Gastrocnemius medialis (tissue), 4 donors: Measurements from ENCODE around the gene RASSF10. TPM values are rescaled to one million over a fixed set of nuclear protein-coding genes. Genes with fewer than 3 reads are reported as not detected.

ENCODE experiments used
- ATAC-seq, 2 donors: fragments of 150-250 bp; one replicate each; pipeline ENCODE4 v1.9.1; 2016
- DNase-seq, 2 donors: peaks; one replicate each; pipeline ENCODE4 v3.0.0-alpha.2; 2019
- H3K27ac ChIP-seq, 4 donors: fragments of 200-600 bp; sonication (generic); 1 replicate in 1 of 4; 2 replicates in 3 of 4; pipeline ENCODE4 v1.5.1; 2016 to 2018; ENCODE audit warnings: mild to moderate bottlenecking in 2 of 4, moderate library complexity in 1 of 4
- H3K27me3 ChIP-seq, 3 donors: fragments of 200-600 bp; sonication (generic) in 2 of 3; 1 replicate in 1 of 3; 2 replicates in 2 of 3; pipeline versions ENCODE4 v1.5.1 to v1.6.0; 2016 to 2019; ENCODE audit warnings: mild to moderate bottlenecking in 1 of 3, moderate library complexity in 1 of 3
- H3K36me3 ChIP-seq, 2 donors: fragments of 200-600 bp; sonication (generic) in 1 of 2; one replicate each; pipeline ENCODE4 v1.5.1; 2017 to 2018
- H3K4me1 ChIP-seq, 2 donors: fragments of 200-600 bp; sonication (generic) in 1 of 2; one replicate each; pipeline ENCODE4 v1.5.1; 2016 to 2017; ENCODE audit warnings: mild to moderate bottlenecking in 2 of 2
- H3K4me3 ChIP-seq, 4 donors: fragments of 200-600 bp; sonication (generic) in 3 of 4; 1 replicate in 1 of 4; 2 replicates in 3 of 4; pipeline ENCODE4 v1.5.1; 2016 to 2019; ENCODE audit warnings: mild to moderate bottlenecking in 2 of 4
- H3K9me3 ChIP-seq, 3 donors: fragments of 200-600 bp; sonication (generic) in 2 of 3; 1 replicate in 1 of 3; 2 replicates in 2 of 3; pipeline ENCODE4 v1.5.1; 2016 to 2019
- CTCF ChIP-seq, 5 experiments: fragments of 450-650 bp in 3 of 5; fragments of 200-600 bp in 2 of 5; sonication (generic) in 2 of 5; IDR thresholded peaks in 4 of 5; conservative IDR thresholded peaks in 1 of 5; 1 replicate in 4 of 5; 2 replicates in 1 of 5; pipeline ENCODE4 v1.5.1; 2016 to 2019; ENCODE audit warnings: antibody characterized with exemption in 5 of 5, mild to moderate bottlenecking in 3 of 5, moderate library complexity in 3 of 5
- POLR2A ChIP-seq, 2 donors: fragments of 450-650 bp; IDR thresholded peaks; one replicate each; pipeline ENCODE4 v1.6.1; 2017; ENCODE audit warnings: antibody characterized with exemption in 2 of 2, mild to moderate bottlenecking in 2 of 2, moderate library complexity in 2 of 2
- in situ Hi-C, 4 donors: fragments of 200-750 bp; cut with MboI; loops; one replicate each; pipeline versions ENCODE4 v1.15.0 to v1.8.0; 2017; ENCODE audit warnings: low sequenced_read_pairs in 4 of 4
- intact Hi-C: fragments of 100-400 bp; cut with DNase I; formaldehyde crosslinking; loops from one replicate; pipeline ENCODE4 v1.15.1; 2023; ENCODE audit warnings: low total_unique reads
- total RNA-seq, 4 donors: library from RNA; depleted of rRNA; stranded (reverse); fragments of >200 nt; gene quantifications; one replicate each; pipeline versions ENCODE4 v1.1.0 to v1.2.3, GENCODE V29; 2016

The RASSF10 gene
- total RNA-seq, 4 donors from 2014 or later: 0.11 to 0.62 (median 0.25) TPM; not detected in 1

- Histone ChIP-seq H3K36me3 (no peaks in the 10 kb centered on the region), H3K4me1 (no peaks in the 10 kb centered on the region), H3K27ac (peak overlapping the region in 1 of 4 donors; percentile 37), H3K4me3 (no peak overlapping the region), H3K9me3 (no peaks in the 10 kb centered on the region), H3K27me3 (no peaks in the 10 kb centered on the region)
- intact Hi-C loops (no loop called here), in situ Hi-C loops (no loop called here)
- TF ChIP-seq CTCF (IDR thresholded peaks at IDR 0.05 in 4 of 5, conservative IDR thresholded peaks at IDR 0.05 in 1 of 5): no peak
- TF ChIP-seq POLR2A (IDR thresholded peaks at IDR 0.05): no peak
- ATAC-seq: no peak
- DNase-seq: no peak
Measured at GRCh38 chr11:13033760-13034533, 24.8 kb downstream of the RASSF10 start.

GRCh38 chr11:13035711-13036110, 26.6 kb downstream of the RASSF10 start:
- TF ChIP-seq CTCF (IDR thresholded peaks at IDR 0.05 in 4 of 5, conservative IDR thresholded peaks at IDR 0.05 in 1 of 5): no peak
- no peak for TF ChIP-seq POLR2A (IDR thresholded peaks at IDR 0.05)
- Histone ChIP-seq H3K4me3 (no peak overlapping the region), H3K36me3 (no peaks in the 10 kb centered on the region), H3K27me3 (no peaks in the 10 kb centered on the region), H3K27ac (no peak overlapping the region), H3K9me3 (no peaks in the 10 kb centered on the region), H3K4me1 (no peaks in the 10 kb centered on the region)
- intact Hi-C loops: no loop called here
- in situ Hi-C loops: no loop called here
- DNase-seq: no peak
- ATAC-seq: no peak

- no peaks in the 10 kb centered on the region for H3K27me3 ChIP-seq
- H3K9me3 ChIP-seq: no peaks in the 10 kb centered on the region
- in situ Hi-C loops: no loop called here
- intact Hi-C loops: no loop called here
- ATAC-seq (no peak), DNase-seq (no peak)
- no peaks in the 10 kb centered on the region for H3K36me3 ChIP-seq
- H3K4me3 ChIP-seq: no peak overlapping the region
- no peak overlapping the region for H3K27ac ChIP-seq
- no peaks in the 10 kb centered on the region for H3K4me1 ChIP-seq
- no peak for TF ChIP-seq CTCF (IDR thresholded peaks at IDR 0.05 in 4 of 5, conservative IDR thresholded peaks at IDR 0.05 in 1 of 5)
- no peak for TF ChIP-seq POLR2A (IDR thresholded peaks at IDR 0.05)
Measured at GRCh38 chr11:13036235-13036634, 27.1 kb downstream of the RASSF10 start.

GRCh38 chr11:13038366-13038765, 29.2 kb downstream of the RASSF10 start:
- in situ Hi-C loops: no loop called here
- intact Hi-C loops: no loop called here
- no peaks in the 10 kb centered on the region for H3K27me3 ChIP-seq

More at GRCh38 chr11:13038366-13038765, 29.2 kb downstream of the RASSF10 start:
- H3K36me3 ChIP-seq: no peaks in the 10 kb centered on the region
- ATAC-seq (no peak), DNase-seq (no peak)
- H3K9me3 ChIP-seq: no peaks in the 10 kb centered on the region
- no peaks in the 10 kb centered on the region for H3K4me1 ChIP-seq
- TF ChIP-seq POLR2A (IDR thresholded peaks at IDR 0.05): no peak
- TF ChIP-seq CTCF (IDR thresholded peaks at IDR 0.05 in 4 of 5, conservative IDR thresholded peaks at IDR 0.05 in 1 of 5): no peak
- no peak overlapping the region for H3K4me3 ChIP-seq
- H3K27ac ChIP-seq: no peak overlapping the region
